GM10248 (cell line): ENCODE measurements around the gene PLEKHA6.

ENCODE experiments used
- CTCF ChIA-PET: fragments of 300-600 bp; sonication (Branson Sonifier 250); formaldehyde crosslinking; extraction: SDS; loops from one replicate; lab custom pipeline; 2021; ENCODE audit warnings: antibody characterized with exemption; lab: Yijun Ruan, JAX
- POLR2A ChIA-PET: fragments of 350-650 bp; sonication (Branson Sonifier 250); formaldehyde crosslinking; extraction: SDS; loops from one replicate; lab custom pipeline; 2020; ENCODE audit warnings: antibody characterized with exemption; lab: Yijun Ruan, JAX
- DNase-seq: peaks from one replicate; pipeline ENCODE4 v3.0.0; 2012; ENCODE audit errors: extremely low spot score
- CTCF ChIP-seq: IDR thresholded peaks from 2 replicates; pipeline ENCODE4 v1.5.1; 2012; ENCODE audit warnings: mild to moderate bottlenecking, low read depth; ENCODE audit errors: extremely low read depth, missing control alignments, control extremely low read depth

Gene PLEKHA6

GRCh38 chr1:204227351-204227750, 132.4 kb downstream of the PLEKHA6 start:
- CTCF ChIA-PET = interaction anchor here (0.6 kb wide), 1 partner anchor 57 kb away, joined by 3 read pairs; no protein-coding TSS in a partner anchor
- POLR2A ChIA-PET = no interaction called here
- DNase-seq = no peak
- TF ChIP-seq CTCF = no peak

GRCh38 chr1:204225841-204226735, 133.6 kb downstream of the PLEKHA6 start:
- ChIA-PET CTCF (interaction anchor here (0.9 kb wide), 1 partner anchor 19 kb away, joined by 5 read pairs; no protein-coding TSS in a partner anchor), POLR2A (interaction anchor here (0.6 kb wide), 1 partner anchor 172 kb away, joined by 3 read pairs; no protein-coding TSS in a partner anchor)
- DNase-seq = no peak
- no peak for TF ChIP-seq CTCF

- ChIA-PET POLR2A (no interaction called here), CTCF (no interaction called here)
- no peak for DNase-seq
- TF ChIP-seq CTCF = no peak
Observed at GRCh38 chr1:204224655-204225054, 135.1 kb downstream of the PLEKHA6 start.

GRCh38 chr1:204223129-204223860, 136.4 kb downstream of the PLEKHA6 start:
- no peak for DNase-seq
- TF ChIP-seq CTCF = no peak
- ChIA-PET CTCF (interaction anchor here (1.1 to 1.8 kb wide), 2 partner anchors 16 to 61 kb away, joined by 3 to 8 read pairs; no protein-coding TSS in a partner anchor), POLR2A (no interaction called here)

- CTCF ChIA-PET = interaction anchor here (1.1 to 1.8 kb wide), 2 partner anchors 16 to 60 kb away, joined by 3 to 8 read pairs; no protein-coding TSS in a partner anchor
- no peak for DNase-seq
- POLR2A ChIA-PET = no interaction called here
- no peak for TF ChIP-seq CTCF
Observed at GRCh38 chr1:204222764-204223055, 137.0 kb downstream of the PLEKHA6 start.

- TF ChIP-seq CTCF = no peak
- POLR2A ChIA-PET = no interaction called here
- CTCF ChIA-PET = interaction anchor here (1.1 to 1.8 kb wide), 2 partner anchors 15 to 60 kb away, joined by 3 to 8 read pairs; no protein-coding TSS in a partner anchor
Observed at GRCh38 chr1:204222006-204222763, 137.5 kb downstream of the PLEKHA6 start.

More at GRCh38 chr1:204222006-204222763, 137.5 kb downstream of the PLEKHA6 start:
- DNase-seq = no peak
